ENCODE results near the gene ZBTB45. TPM values are rescaled to one million over a fixed set of nuclear protein-coding genes. Genes with fewer than 3 reads are reported as not detected.
"Not testable (repeated sequence)": the region's sequence is repeated elsewhere in the genome, so short reads cannot be mapped to it uniquely, and the experiment has no call there.

ZBTB45 gene
- total and polyA plus RNA-seq, 4 donors = 3.0 to 15.6 (median 10.1) TPM

GRCh38 chr19:58500242-58500641, 19.4 kb downstream of the ZBTB45 start:
- H3K4me3 ChIP-seq (ENCODE audit: low read length in 2 of 2) = no peak overlapping the region
- no peaks in the 10 kb centered on the region for H3K9me3 ChIP-seq (ENCODE audit: control insufficient read depth, low read length)
- H3K4me1 ChIP-seq (ENCODE audit: control insufficient read depth in 1 of 2, insufficient read depth in 2 of 2, low read length in 2 of 2) = no peaks in the 10 kb centered on the region
- no peak for ATAC-seq (ENCODE audit: low FRiP score)
- intact Hi-C loops (cut with DNase I) = no loop called here
- H3K36me3 ChIP-seq (ENCODE audit: control insufficient read depth in 1 of 2, insufficient read depth in 2 of 2, low read length in 1 of 2) = no peaks in the 10 kb centered on the region
- no peak for DNase-seq
- no peaks in the 10 kb centered on the region for H3K27me3 ChIP-seq (ENCODE audit: control insufficient read depth in 1 of 2, insufficient read depth in 2 of 2, low read length in 1 of 2)
- WGBS, 2 donors = 88 to 94% methylated on average over 14 of the region's 14 CpGs
- H3K27ac ChIP-seq (ENCODE audit: low read depth in 1 of 2, low read length in 2 of 2) = no peak overlapping the region

GRCh38 chr19:58499021-58499927, 20.3 kb downstream of the ZBTB45 start:
- Histone ChIP-seq H3K36me3 (ENCODE audit: control insufficient read depth in 1 of 2, insufficient read depth in 2 of 2, low read length in 1 of 2) (no peaks in the 10 kb centered on the region), H3K4me3 (ENCODE audit: low read length in 2 of 2) (peak overlapping the region in 1 of 2 donors; percentile 40), H3K4me1 (ENCODE audit: control insufficient read depth in 1 of 2, insufficient read depth in 2 of 2, low read length in 2 of 2) (no peaks in the 10 kb centered on the region), H3K27ac (ENCODE audit: low read depth in 1 of 2, low read length in 2 of 2) (no peak overlapping the region), H3K9me3 (ENCODE audit: control insufficient read depth, low read length) (no peaks in the 10 kb centered on the region), H3K27me3 (ENCODE audit: control insufficient read depth in 1 of 2, insufficient read depth in 2 of 2, low read length in 1 of 2) (no peaks in the 10 kb centered on the region)
- peak; percentile 100 for DNase-seq
- intact Hi-C loops (cut with DNase I) = loop anchor here in 1 of 2 donors (1.0 kb wide), 1 partner anchor 20 kb away; the partner anchor contains the start of gene ZBTB45
- ATAC-seq (ENCODE audit: low FRiP score) = peak; percentile 97
- WGBS, 2 donors = 1 to 2% methylated on average over 60 of the region's 60 CpGs

DNA sequence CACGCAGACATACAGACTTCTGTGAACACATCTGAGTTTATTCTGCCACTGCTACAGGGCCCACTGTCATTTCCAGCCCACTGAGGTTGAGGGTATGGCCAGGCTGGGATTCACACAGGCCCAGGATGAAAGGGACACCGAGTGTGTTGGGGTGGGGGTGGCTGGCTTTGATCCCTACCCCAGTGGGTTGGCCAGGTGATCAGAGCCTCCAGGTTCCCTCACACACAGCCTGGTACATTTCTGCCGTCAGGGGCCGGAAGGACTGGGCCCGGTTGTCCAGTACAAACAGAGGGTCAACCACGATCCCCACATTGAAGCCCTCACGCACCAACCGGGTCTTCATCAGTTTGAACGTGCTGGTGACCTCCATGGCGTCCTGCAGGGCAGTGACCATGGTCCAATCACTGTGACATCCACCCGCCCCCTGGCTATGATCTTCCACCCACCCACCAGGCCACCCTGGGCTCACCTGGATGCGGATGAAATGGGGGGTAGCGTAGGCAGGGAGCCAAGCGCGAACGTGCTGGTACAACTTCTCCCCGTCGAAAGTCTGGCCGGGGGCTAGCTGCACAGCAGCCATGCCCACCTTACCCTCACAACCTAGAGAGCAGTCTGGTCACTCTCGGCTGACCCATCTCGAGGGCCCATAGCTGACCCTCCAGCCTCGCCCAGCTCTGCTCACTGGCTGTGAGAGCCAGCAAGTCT, 21.1 kb downstream of the ZBTB45 start:
- Histone ChIP-seq H3K4me3 (ENCODE audit: low read length in 2 of 2) (peak overlapping the region in 1 of 2 donors; percentile 40), H3K27me3 (ENCODE audit: control insufficient read depth in 1 of 2, insufficient read depth in 2 of 2, low read length in 1 of 2) (no peaks in the 10 kb centered on the region), H3K36me3 (ENCODE audit: control insufficient read depth in 1 of 2, insufficient read depth in 2 of 2, low read length in 1 of 2) (no peaks in the 10 kb centered on the region), H3K9me3 (ENCODE audit: control insufficient read depth, low read length) (no peaks in the 10 kb centered on the region), H3K27ac (ENCODE audit: low read depth in 1 of 2, low read length in 2 of 2) (no peak overlapping the region), H3K4me1 (ENCODE audit: control insufficient read depth in 1 of 2, insufficient read depth in 2 of 2, low read length in 2 of 2) (no peaks in the 10 kb centered on the region)
- peak in 1 of 2 donors; percentile 58 for DNase-seq
- WGBS, 2 donors = 59 to 62% methylated on average over 22 of the region's 22 CpGs
- intact Hi-C loops (cut with DNase I) = loop anchor here in 1 of 2 donors (1.0 kb wide), 1 partner anchor 21 kb away; the partner anchor contains the start of gene ZBTB45
- ATAC-seq (ENCODE audit: low FRiP score) = peak; percentile 17

- DNase-seq (no peak), ATAC-seq (ENCODE audit: low FRiP score) (no peak)
- WGBS, 2 donors = 79 to 83% methylated on average over 8 of the region's 8 CpGs
- H3K36me3 ChIP-seq (ENCODE audit: control insufficient read depth in 1 of 2, insufficient read depth in 2 of 2, low read length in 1 of 2) = no peaks in the 10 kb centered on the region
- H3K27me3 ChIP-seq (ENCODE audit: control insufficient read depth in 1 of 2, insufficient read depth in 2 of 2, low read length in 1 of 2) = no peaks in the 10 kb centered on the region
- no peaks in the 10 kb centered on the region for H3K4me1 ChIP-seq (ENCODE audit: control insufficient read depth in 1 of 2, insufficient read depth in 2 of 2, low read length in 2 of 2)
- H3K9me3 ChIP-seq (ENCODE audit: control insufficient read depth, low read length) = no peaks in the 10 kb centered on the region
- no peak overlapping the region for H3K4me3 ChIP-seq (ENCODE audit: low read length in 2 of 2)
- H3K27ac ChIP-seq (ENCODE audit: low read depth in 1 of 2, low read length in 2 of 2) = no peak overlapping the region
- intact Hi-C loops (cut with DNase I) = no loop called here
Measured at GRCh38 chr19:58497634-58498170, 21.9 kb downstream of the ZBTB45 start.

DNA sequence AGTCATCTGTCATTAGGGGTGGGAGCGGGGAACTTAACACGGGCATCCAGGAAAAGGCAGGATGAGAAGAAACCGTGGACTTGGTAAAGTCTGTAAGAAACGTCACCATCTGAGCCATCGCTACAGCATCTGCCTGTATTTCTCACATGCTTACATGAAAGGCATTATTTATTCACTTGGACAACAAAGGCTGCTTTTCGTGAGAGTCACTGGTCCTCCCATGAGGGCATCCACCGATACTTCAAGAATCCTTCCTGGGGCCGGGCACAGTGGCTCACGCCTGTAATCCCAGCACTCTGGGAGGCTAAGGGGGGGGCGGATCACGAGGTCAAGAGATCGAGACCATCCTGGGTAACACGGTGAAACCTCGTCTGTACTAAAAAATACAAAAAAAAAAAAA, 27.3 kb downstream of the ZBTB45 start:
- no peak for ATAC-seq (ENCODE audit: low FRiP score)
- no peaks in the 10 kb centered on the region for H3K9me3 ChIP-seq (ENCODE audit: control insufficient read depth, low read length)
- intact Hi-C loops (cut with DNase I) = no loop called here

GRCh38 chr19:58491393-58491792, 28.2 kb downstream of the ZBTB45 start:
- Histone ChIP-seq H3K4me1 (ENCODE audit: control insufficient read depth in 1 of 2, insufficient read depth in 2 of 2, low read length in 2 of 2) (no peaks in the 10 kb centered on the region), H3K36me3 (ENCODE audit: control insufficient read depth in 1 of 2, insufficient read depth in 2 of 2, low read length in 1 of 2) (no peaks in the 10 kb centered on the region), H3K27ac (ENCODE audit: low read depth in 1 of 2, low read length in 2 of 2) (no peak overlapping the region), H3K27me3 (ENCODE audit: control insufficient read depth in 1 of 2, insufficient read depth in 2 of 2, low read length in 1 of 2) (no peaks in the 10 kb centered on the region), H3K4me3 (ENCODE audit: low read length in 2 of 2) (no peak overlapping the region), H3K9me3 (ENCODE audit: control insufficient read depth, low read length) (no peaks in the 10 kb centered on the region)
- intact Hi-C loops (cut with DNase I) = no loop called here
- no peak for DNase-seq
- WGBS, 2 donors = 82 to 84% methylated on average over 5 of the region's 5 CpGs
- no peak for ATAC-seq (ENCODE audit: low FRiP score)

More for the DNA sequence above, 27.3 kb downstream of the ZBTB45 start:
- DNase-seq = no peak
- WGBS, 2 donors = 91% methylated on average over 14 of the region's 14 CpGs
- no peak overlapping the region for H3K4me3 ChIP-seq (ENCODE audit: low read length in 2 of 2)
- H3K4me1 ChIP-seq (ENCODE audit: control insufficient read depth in 1 of 2, insufficient read depth in 2 of 2, low read length in 2 of 2) = no peaks in the 10 kb centered on the region
- no peak overlapping the region for H3K27ac ChIP-seq (ENCODE audit: low read depth in 1 of 2, low read length in 2 of 2)
- H3K27me3 ChIP-seq (ENCODE audit: control insufficient read depth in 1 of 2, insufficient read depth in 2 of 2, low read length in 1 of 2) = no peaks in the 10 kb centered on the region
- H3K36me3 ChIP-seq (ENCODE audit: control insufficient read depth in 1 of 2, insufficient read depth in 2 of 2, low read length in 1 of 2) = no peaks in the 10 kb centered on the region

DNA sequence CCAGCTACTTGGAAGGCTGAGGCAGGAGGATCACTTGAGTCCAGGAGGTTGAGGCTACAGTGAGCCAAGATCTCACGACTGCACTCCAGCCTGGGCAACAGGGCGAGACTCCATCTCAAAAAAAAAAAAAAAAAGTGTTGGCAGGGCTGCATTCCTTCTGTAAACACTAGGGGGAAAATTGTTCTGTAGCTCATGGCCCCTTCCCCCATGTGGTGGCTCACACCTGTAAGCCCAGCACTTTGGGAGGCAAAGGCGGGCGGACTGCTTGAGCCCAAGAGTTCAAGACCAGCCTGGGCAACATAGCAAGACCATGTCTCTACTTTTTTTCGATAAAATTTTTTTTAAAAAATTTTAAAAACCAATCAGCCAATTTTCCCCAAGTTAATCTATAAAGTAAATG, 35.3 kb downstream of the ZBTB45 start:
- intact Hi-C loops (cut with DNase I) = not testable (repeated sequence)

GRCh38 chr19:58483776-58484175, 35.8 kb downstream of the ZBTB45 start:
- ATAC-seq (ENCODE audit: low FRiP score) (no peak), DNase-seq (no peak)
- WGBS, 2 donors = 5 to 10% methylated on average over 2 of the region's 2 CpGs
- intact Hi-C loops (cut with DNase I) = no loop called here
- H3K27ac ChIP-seq (ENCODE audit: low read depth in 1 of 2, low read length in 2 of 2) = no peak overlapping the region
- H3K36me3 ChIP-seq (ENCODE audit: control insufficient read depth in 1 of 2, insufficient read depth in 2 of 2, low read length in 1 of 2) = no peaks in the 10 kb centered on the region
- H3K9me3 ChIP-seq (ENCODE audit: control insufficient read depth, low read length) = no peaks in the 10 kb centered on the region
- H3K4me3 ChIP-seq (ENCODE audit: low read length in 2 of 2) = no peak overlapping the region
- H3K4me1 ChIP-seq (ENCODE audit: control insufficient read depth in 1 of 2, insufficient read depth in 2 of 2, low read length in 2 of 2) = peaks cover 0 to 3% of the 10 kb centered on the region in 2 donors
- no peaks in the 10 kb centered on the region for H3K27me3 ChIP-seq (ENCODE audit: control insufficient read depth in 1 of 2, insufficient read depth in 2 of 2, low read length in 1 of 2)

More for the DNA sequence above, 35.3 kb downstream of the ZBTB45 start:
- H3K36me3 ChIP-seq (ENCODE audit: control insufficient read depth in 1 of 2, insufficient read depth in 2 of 2, low read length in 1 of 2); H3K9me3 ChIP-seq (ENCODE audit: control insufficient read depth, low read length); H3K4me3 ChIP-seq (ENCODE audit: low read length in 2 of 2); DNase-seq; ATAC-seq (ENCODE audit: low FRiP score); H3K4me1 ChIP-seq (ENCODE audit: control insufficient read depth in 1 of 2, insufficient read depth in 2 of 2, low read length in 2 of 2); H3K27me3 ChIP-seq (ENCODE audit: control insufficient read depth in 1 of 2, insufficient read depth in 2 of 2, low read length in 1 of 2); H3K27ac ChIP-seq (ENCODE audit: low read depth in 1 of 2, low read length in 2 of 2): not testable (repeated sequence)
- 78 to 83% methylated on average over 5 of the region's 5 CpGs for WGBS, 2 donors
